Measurements from ENCODE around the gene QPCT. TPM values are rescaled to one million over a fixed set of nuclear protein-coding genes. Genes with fewer than 3 reads are reported as not detected.

QPCT gene
- polyA plus RNA-seq, 5 donors = 5.2 to 19.5 (median 7.4) TPM

- DNase-seq = peak; percentile 44 to 51
Observed at GRCh38 chr2:37323781-37324535, 20.5 kb upstream of the QPCT start.

- DNase-seq = peak in 1 of 2 donors; percentile 82
Observed at GRCh38 chr2:37324536-37324785, 20.0 kb upstream of the QPCT start.

GRCh38 chr2:37324786-37325624 lies 19.4 kb upstream of the QPCT start, which contains the start of gene PRKD3:
Gene PRKD3 (minus strand): TSS chr2:37324833. CDS start chr2:37316524, 8,309 bp downstream.
- DNase-seq = peak; percentile 53 to 83

GRCh38 chr2:37325625-37326071 lies 18.8 kb upstream of the QPCT start:
- no peak for DNase-seq

GRCh38 chr2:37326285-37326684 lies 18.1 kb upstream of the QPCT start:
- peak; percentile 49 to 61 for DNase-seq

- no peak for DNase-seq
Observed at GRCh38 chr2:37326866-37327634, 17.4 kb upstream of the QPCT start.

- no peak for DNase-seq
Observed at GRCh38 chr2:37330681-37331080, 13.7 kb upstream of the QPCT start.

GRCh38 chr2:37332560-37332959 lies 11.9 kb upstream of the QPCT start:
- DNase-seq = no peak

GRCh38 chr2:37333256-37333655 lies 11.2 kb upstream of the QPCT start:
- no peak for DNase-seq

GRCh38 chr2:37335604-37336003 lies 8.8 kb upstream of the QPCT start:
- no peak for DNase-seq

GRCh38 chr2:37337620-37338280 lies 6.7 kb upstream of the QPCT start:
- DNase-seq = no peak

GRCh38 chr2:37338933-37339332 lies 5.5 kb upstream of the QPCT start:
- DNase-seq = no peak

GRCh38 chr2:37340637-37341036 lies 3.8 kb upstream of the QPCT start:
- DNase-seq = no peak

GRCh38 chr2:37342591-37343220 lies 1.7 kb upstream of the QPCT start:
- no peak for DNase-seq

- no peak for DNase-seq
Observed at GRCh38 chr2:37343537-37344434, 644 bp upstream of the QPCT start.

GRCh38 chr2:37348155-37348554 lies 3.7 kb downstream of the QPCT start:
- DNase-seq = no peak

- DNase-seq = no peak
Observed at GRCh38 chr2:37349231-37349860, 4.9 kb downstream of the QPCT start.

- no peak for DNase-seq
Observed at GRCh38 chr2:37350034-37350433, 5.6 kb downstream of the QPCT start.

- no peak for DNase-seq
Observed at GRCh38 chr2:37354531-37354930, 10.1 kb downstream of the QPCT start.

- DNase-seq = no peak
Observed at GRCh38 chr2:37355735-37356134, 11.3 kb downstream of the QPCT start.

All from right lung (tissue), 5 donors.